Measurements from ENCODE around the gene KIF1B. TPM values are rescaled to one million over a fixed set of nuclear protein-coding genes. Genes with fewer than 3 reads are reported as not detected.
A peak's percentile ranks its signal among the peaks of the same experiment; 100 is the strongest.

Gene KIF1B
- total RNA-seq, 2 experiments from 2014 or later: 10.0 to 11.2 TPM

DNA sequence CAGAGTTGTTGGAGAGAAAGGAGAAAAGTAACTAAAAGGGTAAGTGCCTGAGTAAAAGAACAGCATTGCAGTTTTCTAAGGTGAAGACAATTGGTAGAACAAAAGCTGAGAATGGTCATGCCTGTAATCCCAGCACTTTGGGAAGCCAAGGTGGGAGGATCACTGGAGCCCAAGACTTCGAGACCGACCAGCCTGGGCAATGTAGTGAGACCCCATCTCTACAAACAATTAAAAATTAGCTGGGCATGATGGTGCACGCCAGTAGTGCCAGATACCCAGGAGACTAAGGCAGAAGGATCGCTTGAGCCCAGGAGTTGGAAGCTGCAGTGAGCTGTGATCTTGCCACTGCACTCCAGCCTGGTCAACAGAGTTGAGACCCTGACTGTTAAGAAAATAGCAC is 173.3 kb downstream of the KIF1B start:
- no peak for DNase-seq
- peaks cover 3% of the 10 kb centered on the region for H3K4me1 Mint-ChIP-seq
- H3K27me3 Mint-ChIP-seq: no peaks in the 10 kb centered on the region
- no peaks in the 10 kb centered on the region for H3K36me3 Mint-ChIP-seq
- no peaks in the 10 kb centered on the region for H3K9me3 Mint-ChIP-seq
- no peak overlapping the region for H3K4me3 Mint-ChIP-seq
- H3K27ac Mint-ChIP-seq: no peak overlapping the region

DNA sequence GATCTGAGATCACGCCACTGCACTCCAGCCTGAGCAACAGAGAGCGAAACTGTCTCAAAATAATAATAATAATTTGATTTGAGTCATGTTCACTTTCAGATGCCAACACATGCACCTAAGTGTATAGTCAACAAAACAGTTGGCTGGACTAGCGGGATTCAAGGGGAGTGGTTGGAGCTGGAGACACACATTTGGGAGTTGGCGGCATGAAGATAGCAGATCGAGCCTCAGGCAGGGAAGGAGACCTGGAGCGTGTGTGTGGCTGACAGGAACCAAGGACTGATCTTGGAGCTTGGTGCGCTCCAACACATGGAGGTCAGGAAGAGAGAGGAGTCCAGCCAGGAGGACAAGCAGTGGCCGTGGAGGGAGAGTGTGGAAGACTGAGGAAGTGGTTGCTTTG is 173.8 kb downstream of the KIF1B start:
- Mint-ChIP-seq H3K27ac (no peak overlapping the region), H3K36me3 (no peaks in the 10 kb centered on the region)

DNA sequence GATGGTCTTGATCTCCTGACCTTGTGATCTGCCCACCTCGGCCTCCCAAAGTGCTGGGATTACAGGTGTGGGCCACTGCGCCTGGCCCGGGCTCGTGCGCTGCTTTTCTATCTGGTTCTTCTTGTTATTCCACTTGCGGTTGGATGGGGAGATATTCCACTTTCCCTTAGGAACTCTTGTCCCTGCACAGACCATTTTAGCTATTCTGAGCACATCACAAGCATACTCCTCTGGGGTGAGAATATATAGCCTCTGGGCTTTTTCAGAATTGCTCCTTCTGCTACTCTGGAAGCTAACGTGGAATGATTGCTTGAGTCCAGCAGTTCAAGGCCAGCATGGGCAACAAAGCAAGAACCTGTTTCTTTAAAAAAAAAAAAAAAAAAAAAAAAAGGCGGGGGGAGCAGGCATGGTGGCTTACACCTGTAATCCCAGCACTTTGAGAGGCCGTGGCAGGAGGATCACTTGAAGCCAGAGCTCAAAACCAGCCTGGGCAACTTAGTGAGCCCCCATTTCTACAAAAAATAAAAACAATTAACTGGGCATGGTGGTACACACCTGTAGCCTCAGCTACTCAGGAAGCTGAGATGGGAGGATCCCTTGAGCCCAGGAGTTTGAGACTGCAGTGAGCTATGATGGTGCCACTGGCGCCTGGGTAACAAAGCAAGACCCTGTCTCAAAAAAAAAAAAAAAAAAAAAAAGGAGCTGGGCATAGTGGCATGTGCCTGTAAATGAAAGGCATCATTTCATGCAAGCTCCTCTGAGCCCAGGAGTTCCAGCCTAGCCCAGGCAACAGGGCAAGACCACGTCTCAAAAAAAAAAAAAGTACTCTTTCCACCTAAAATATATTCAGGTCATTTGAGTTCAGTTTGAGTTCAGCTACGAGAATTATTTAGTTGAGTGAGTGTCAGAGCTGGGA is 176.6 kb downstream of the KIF1B start:
- Mint-ChIP-seq H3K27me3 (no peaks in the 10 kb centered on the region), H3K27ac (no peak overlapping the region), H3K4me3 (no peak overlapping the region), H3K4me1 (peaks cover 3% of the 10 kb centered on the region), H3K9me3 (no peaks in the 10 kb centered on the region), H3K36me3 (no peaks in the 10 kb centered on the region)
- DNase-seq: no peak

More for the DNA sequence above, 173.8 kb downstream of the KIF1B start:
- no peaks in the 10 kb centered on the region for H3K27me3 Mint-ChIP-seq
- H3K4me3 Mint-ChIP-seq: no peak overlapping the region
- H3K9me3 Mint-ChIP-seq: no peaks in the 10 kb centered on the region
- H3K4me1 Mint-ChIP-seq: peaks cover 3% of the 10 kb centered on the region
- no peak for DNase-seq

DNA sequence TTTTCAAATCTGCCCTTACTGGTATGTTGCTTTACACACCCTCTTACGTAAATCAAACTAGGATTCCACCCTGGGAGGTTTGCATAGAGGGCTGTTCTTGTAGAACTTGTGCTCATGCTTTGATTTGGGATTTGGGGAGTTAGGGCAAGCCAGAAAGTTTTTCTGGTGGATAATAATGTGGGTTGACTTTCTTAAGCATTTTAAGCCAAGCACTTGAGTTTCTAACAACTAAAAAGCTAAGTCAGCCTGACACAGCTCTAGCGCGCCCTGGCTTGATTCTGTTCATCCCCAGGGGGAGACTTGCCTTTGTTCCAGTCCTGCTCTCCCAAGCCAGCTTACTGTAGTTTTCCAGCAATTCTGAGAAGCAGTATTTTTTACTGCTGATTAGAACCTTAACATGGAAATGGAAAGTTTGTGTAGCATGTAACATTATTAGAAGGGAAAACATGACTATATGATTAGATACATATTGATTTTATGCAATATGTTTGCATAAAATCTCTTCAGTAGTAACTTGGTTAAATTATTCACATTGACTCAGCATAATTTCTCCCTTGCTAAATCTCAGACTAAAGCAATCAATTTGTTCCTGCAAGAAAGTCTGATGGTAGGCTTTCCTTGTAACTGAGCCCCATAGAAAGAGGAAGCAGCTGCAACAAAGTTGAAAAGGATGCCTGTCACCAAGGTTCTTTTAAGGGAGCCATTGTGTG is 177.5 kb downstream of the KIF1B start:
- Mint-ChIP-seq H3K4me1 (peaks cover 3% of the 10 kb centered on the region), H3K36me3 (no peaks in the 10 kb centered on the region), H3K9me3 (no peaks in the 10 kb centered on the region), H3K27me3 (no peaks in the 10 kb centered on the region), H3K4me3 (no peak overlapping the region), H3K27ac (no peak overlapping the region)
- DNase-seq: no peak

DNA sequence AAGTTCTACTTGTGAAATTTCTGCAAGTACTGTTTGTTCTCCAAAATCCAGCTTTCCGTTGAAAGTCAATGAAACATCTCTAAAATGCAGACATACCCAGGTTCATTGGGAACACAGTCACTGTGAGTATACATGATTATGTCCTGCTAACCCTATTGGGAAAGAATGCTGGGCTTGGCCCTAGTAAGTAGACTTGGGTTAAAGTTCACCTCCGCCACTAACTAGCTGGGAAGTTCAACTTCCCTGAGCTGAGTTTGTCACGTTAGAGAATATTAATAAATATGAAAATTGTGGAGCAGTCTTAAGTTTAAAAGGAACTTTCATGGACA is 178.0 kb downstream of the KIF1B start:
- Mint-ChIP-seq H3K27ac (no peak overlapping the region), H3K36me3 (no peaks in the 10 kb centered on the region), H3K4me1 (peaks cover 3% of the 10 kb centered on the region), H3K27me3 (no peaks in the 10 kb centered on the region), H3K4me3 (no peak overlapping the region), H3K9me3 (no peaks in the 10 kb centered on the region)
- no peak for DNase-seq

DNA sequence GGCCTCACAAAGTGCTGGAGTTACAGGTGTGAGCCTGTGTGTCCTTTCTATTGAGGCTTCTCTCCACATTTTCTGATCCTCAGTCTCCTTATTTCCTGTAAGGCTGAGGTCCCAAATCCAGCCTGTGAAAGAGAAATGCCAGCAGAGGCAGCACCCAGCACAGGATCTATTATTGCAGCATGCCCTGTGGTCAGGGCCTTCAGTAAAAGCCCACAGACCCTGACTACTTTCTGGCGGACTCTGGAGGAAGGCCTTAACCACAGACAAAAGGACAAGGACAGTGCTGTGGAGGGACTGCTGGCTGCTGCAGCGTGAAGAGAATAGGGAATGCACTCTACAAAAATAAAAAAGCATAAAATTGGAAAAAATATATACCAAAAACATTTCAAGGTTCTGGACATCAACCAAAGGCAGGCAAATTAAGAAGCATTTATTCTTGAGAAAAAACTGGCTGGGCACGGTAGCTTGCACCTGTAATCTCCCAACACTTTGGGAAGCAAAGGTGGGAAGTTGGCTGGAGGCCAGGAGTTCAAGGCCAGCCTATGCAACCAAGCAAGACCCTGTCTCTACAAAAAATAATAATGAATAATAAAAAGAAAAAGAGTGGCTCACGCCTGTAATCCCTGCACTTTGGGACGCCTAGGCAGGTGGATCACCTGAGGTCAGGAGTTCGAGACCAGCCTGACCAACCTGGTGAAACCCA is 179.1 kb downstream of the KIF1B start:
- Mint-ChIP-seq H3K36me3 (no peaks in the 10 kb centered on the region), H3K27ac (no peak overlapping the region), H3K4me1 (peaks cover 3% of the 10 kb centered on the region), H3K27me3 (no peaks in the 10 kb centered on the region), H3K4me3 (no peak overlapping the region), H3K9me3 (peaks cover 5% of the 10 kb centered on the region)
- no peak for DNase-seq

DNA sequence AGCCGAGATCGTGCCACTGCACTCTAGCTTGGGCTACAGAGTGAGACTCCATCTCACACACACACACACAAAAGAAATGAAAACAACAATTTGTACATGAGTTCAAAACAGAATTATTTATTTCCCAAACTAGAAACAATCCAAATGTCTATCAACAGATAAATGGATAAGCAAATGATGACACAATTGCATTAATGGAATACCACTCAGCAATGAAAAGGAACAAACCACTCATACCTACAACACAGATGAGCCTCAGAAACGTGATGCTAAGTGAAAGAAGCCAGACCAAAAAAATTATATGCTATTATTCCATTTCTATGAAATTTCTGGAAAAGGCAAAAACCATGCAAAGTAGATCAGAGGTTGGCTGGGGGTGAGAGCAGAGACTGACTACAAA is 186.5 kb downstream of the KIF1B start:
- H3K27ac Mint-ChIP-seq: no peak overlapping the region
- peaks cover 5% of the 10 kb centered on the region for H3K9me3 Mint-ChIP-seq
- no peaks in the 10 kb centered on the region for H3K27me3 Mint-ChIP-seq
- peaks cover 14% of the 10 kb centered on the region for H3K36me3 Mint-ChIP-seq
- no peak overlapping the region for H3K4me3 Mint-ChIP-seq
- DNase-seq: no peak
- H3K4me1 Mint-ChIP-seq: peaks cover 13% of the 10 kb centered on the region

DNA sequence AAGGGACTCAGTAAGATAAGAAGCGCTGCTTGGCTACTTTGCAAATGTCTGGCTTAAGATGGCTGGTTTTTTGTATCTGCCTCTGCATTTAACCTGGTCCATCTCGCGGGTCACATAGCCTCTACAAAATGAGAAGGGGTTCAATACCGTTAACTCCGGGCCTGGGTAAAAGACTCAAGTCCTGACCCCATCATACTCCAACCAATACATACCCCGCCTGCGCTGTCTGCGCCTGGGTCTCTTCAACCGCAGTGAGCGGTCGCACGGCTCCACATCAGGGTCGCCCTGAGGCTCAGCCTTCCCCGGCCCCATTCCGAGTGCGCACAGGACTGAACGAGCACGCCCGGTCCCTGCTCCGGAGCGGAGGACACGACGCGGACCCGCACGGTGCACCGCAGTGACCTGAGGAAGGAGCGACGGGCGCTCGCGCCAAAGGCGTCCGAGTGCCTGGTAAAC is 187.9 kb downstream of the KIF1B start:
- H3K27me3 Mint-ChIP-seq: no peaks in the 10 kb centered on the region
- peak overlapping the region; percentile 49 for H3K27ac Mint-ChIP-seq
- peaks cover 13% of the 10 kb centered on the region for H3K4me1 Mint-ChIP-seq
- H3K9me3 Mint-ChIP-seq: peaks cover 5% of the 10 kb centered on the region
- no peak for DNase-seq
- peaks cover 16% of the 10 kb centered on the region for H3K36me3 Mint-ChIP-seq
- peak overlapping the region; percentile 86 for H3K4me3 Mint-ChIP-seq

DNA sequence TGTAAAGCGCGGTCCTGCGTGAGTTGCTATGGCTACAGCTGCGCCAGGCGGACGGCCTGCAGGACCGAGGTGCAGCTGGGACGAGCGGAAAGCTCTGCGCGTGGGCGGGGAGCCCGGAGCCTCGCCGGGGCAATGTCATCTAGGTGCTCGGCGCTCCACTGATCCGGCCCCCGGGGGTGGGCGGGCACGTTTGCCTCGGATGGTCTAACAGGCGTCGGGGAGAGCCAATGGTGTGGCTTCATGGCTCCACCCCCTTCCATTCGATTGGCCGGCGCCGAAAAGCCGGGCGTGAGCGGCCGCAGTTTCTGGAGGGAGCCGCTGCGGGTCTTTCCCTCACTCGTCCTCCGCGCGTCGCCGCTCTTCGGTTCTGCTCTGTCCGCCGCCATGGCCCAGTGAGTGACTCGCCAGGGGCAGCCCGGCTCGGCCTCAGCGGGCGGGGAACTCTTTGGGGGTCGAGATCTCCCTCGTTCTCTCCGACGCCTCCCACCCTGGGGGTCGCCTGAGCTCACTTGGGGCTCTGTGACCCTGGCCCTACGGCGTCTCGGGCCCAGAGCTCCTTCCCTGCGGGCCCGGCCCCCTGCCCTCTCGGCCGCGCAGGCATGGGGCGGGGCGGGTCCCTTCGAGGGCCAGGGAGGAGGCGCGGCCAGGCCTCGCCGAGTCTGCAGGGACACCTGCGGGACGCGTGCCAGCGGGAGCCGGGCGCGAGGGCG is 188.5 kb downstream of the KIF1B start, which contains the start of gene PGD:
PGD (plus strand) TSS at position 331 of the 710 bp plus-strand sequence; CDS start at position 385, 54 bp downstream.
- Mint-ChIP-seq H3K9me3 (peaks cover 3% of the 10 kb centered on the region), H3K27me3 (no peaks in the 10 kb centered on the region), H3K36me3 (peaks cover 22% of the 10 kb centered on the region), H3K4me3 (peak within 1 kb of the TSS; percentile 90), H3K4me1 (peaks cover 14% of the 10 kb centered on the region), H3K27ac (peak within 1 kb of the TSS; percentile 78)
- DNase-seq: peak; percentile 99

DNA sequence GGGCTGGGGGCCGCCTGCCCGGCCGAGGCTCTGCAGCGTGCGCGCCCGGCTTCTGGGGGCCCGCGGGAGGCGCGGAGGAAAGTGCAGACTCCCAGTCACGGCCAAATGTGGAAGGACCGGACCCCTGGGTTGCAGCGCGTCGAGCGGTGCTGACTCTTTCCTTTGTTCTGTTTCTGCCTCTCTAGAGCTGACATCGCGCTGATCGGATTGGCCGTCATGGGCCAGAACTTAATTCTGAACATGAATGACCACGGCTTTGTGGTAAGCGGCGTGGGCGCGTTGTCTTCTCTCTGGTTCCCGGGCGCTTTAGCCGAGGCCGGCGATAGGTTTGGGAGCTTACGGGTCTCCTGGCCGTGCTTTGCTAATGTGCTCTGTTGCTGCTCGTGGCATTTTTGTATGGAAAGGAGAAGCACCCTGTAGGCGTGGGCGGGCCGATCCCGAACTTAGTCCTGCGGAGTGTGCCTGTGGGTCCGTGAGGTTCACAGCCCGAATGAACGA is 189.1 kb downstream of the KIF1B start:
- DNase-seq: no peak
- no peaks in the 10 kb centered on the region for H3K9me3 Mint-ChIP-seq
- peak overlapping the region; percentile 90 for H3K4me3 Mint-ChIP-seq
- peak overlapping the region; percentile 49 for H3K27ac Mint-ChIP-seq
- H3K4me1 Mint-ChIP-seq: peaks cover 14% of the 10 kb centered on the region
- peaks cover 23% of the 10 kb centered on the region for H3K36me3 Mint-ChIP-seq
- H3K27me3 Mint-ChIP-seq: no peaks in the 10 kb centered on the region

DNA sequence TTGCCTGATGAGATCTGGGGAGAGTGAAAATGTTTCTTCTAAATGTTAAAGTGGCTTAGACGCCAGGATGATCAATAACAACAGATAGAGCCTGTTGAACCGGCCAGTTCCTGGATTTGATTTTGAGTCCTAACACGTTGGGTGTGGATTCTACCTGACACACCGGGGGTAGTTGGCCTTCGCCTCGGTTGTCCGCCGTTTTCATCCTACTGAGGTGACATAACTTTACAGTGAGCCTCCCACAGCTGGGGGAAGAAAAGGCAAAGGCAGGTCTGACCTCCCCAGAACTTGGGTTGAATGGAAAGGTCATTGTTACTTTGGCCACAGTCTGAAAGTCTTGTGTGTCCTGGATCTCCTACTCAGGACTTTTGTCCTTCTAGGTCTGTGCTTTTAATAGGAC is 189.6 kb downstream of the KIF1B start:
- H3K4me1 Mint-ChIP-seq: peaks cover 14% of the 10 kb centered on the region

DNA sequence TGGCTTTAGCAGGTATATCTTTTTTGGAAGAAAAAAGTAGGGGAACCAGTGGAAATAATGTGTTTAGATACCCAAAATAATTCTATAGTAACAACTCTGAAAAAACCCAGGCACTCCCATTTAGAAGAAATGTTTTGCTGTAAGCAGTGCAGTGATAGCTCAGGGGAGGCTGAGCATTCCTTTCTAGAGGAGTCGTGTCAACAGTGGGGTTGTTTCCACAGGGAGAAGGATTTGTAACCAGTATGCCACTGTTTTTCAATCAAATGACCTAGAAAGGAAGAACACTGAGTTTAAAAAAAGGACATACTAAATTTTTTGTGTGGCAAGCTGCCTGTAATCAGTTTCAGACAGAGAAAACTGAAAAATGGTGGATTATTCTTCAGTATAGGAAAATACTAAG is 190.9 kb downstream of the KIF1B start:
- Mint-ChIP-seq H3K36me3 (peaks cover 23% of the 10 kb centered on the region), H3K9me3 (no peaks in the 10 kb centered on the region), H3K27ac (no peak overlapping the region), H3K27me3 (no peaks in the 10 kb centered on the region), H3K4me3 (no peak overlapping the region), H3K4me1 (peaks cover 14% of the 10 kb centered on the region)
- no peak for DNase-seq

More for the DNA sequence above, 189.6 kb downstream of the KIF1B start:
- peaks cover 23% of the 10 kb centered on the region for H3K36me3 Mint-ChIP-seq
- H3K4me3 Mint-ChIP-seq: peak overlapping the region; percentile 90
- peak overlapping the region; percentile 49 for H3K27ac Mint-ChIP-seq
- no peaks in the 10 kb centered on the region for H3K9me3 Mint-ChIP-seq
- DNase-seq: no peak
- no peaks in the 10 kb centered on the region for H3K27me3 Mint-ChIP-seq

DNA sequence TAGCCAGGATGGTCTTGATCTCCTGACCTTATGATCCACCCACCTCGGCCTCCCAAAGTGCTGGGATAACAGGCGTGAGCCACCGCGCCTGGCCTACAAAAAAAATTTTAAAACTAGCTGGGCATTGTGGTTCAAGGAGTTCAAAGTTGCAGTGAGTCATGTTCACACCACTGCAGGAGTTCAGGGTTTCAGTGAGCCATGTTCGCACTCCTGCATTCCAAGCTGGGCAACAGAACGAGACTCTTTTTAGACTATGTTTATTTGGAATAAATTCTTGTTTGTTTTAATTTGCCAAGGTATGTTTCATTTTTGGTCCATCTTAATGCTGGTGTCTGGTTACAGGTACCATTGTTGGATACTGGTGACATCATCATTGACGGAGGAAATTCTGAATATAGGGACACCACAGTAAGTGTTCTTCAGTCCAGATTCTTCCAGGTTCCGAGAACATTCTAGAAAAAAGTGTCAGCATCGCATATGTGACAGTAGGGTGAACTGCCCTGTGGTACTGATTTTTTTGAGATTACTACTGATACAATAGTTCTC is 192.4 kb downstream of the KIF1B start:
- H3K36me3 Mint-ChIP-seq: peaks cover 30% of the 10 kb centered on the region
- no peak for DNase-seq
- no peaks in the 10 kb centered on the region for H3K27me3 Mint-ChIP-seq
- no peak overlapping the region for H3K4me3 Mint-ChIP-seq
- peaks cover 11% of the 10 kb centered on the region for H3K4me1 Mint-ChIP-seq
- H3K9me3 Mint-ChIP-seq: no peaks in the 10 kb centered on the region
- H3K27ac Mint-ChIP-seq: no peak overlapping the region

DNA sequence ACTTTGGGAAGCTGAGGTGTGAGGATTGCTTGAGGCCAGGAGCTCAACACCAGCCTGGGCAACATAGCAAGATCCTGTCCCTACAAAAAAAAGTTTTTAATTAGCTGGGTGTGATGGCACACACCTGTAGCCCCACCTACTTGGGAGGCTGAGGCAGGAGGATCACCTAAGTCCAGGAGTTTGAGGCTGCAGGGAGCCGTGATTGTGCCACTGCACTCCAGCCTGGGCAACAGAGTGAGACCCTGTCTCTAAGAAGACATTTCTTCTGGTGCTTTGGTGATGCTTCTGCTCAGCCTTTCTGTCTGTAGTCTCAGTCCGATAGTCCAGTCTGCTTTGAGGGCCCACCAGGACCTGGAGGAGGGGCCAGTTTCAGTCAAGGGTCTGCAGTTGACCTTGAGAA is 196.8 kb downstream of the KIF1B start:
- Mint-ChIP-seq H3K36me3 (peaks cover 24% of the 10 kb centered on the region), H3K27ac (no peak overlapping the region), H3K27me3 (no peaks in the 10 kb centered on the region), H3K4me1 (peaks cover 2% of the 10 kb centered on the region), H3K4me3 (no peak overlapping the region), H3K9me3 (no peaks in the 10 kb centered on the region)
- DNase-seq: no peak
